K562 (cell line): ENCODE data around the gene MAP9. TPM values are rescaled to one million over a fixed set of nuclear protein-coding genes. Genes with fewer than 3 reads are reported as not detected.

Experiments
- ATAC-seq: fragments of 200-7000 bp; cut with Tn5 transposase; 3 replicates; pipeline ENCODE4 v1.9.1; 2020; ENCODE audit warnings: moderate library complexity
- BruUV-seq: library from RNA; stranded (reverse); fragments of 400-500 nt; replicated peaks from 2 replicates; lab custom pipeline; 2021; lab: Mats Ljungman, UMichigan
- CTCF ChIA-PET: fragments of 300-600 bp; formaldehyde crosslinking; extraction: SDS; loops from one replicate; lab custom pipeline; 2021; ENCODE audit warnings: low intra/inter-chr PET ratio; lab: Yijun Ruan, JAX
- POLR2A ChIA-PET: fragments of 300-600, 350-650 bp; sonication (Branson Sonifier 250); formaldehyde crosslinking; extraction: SDS; loops from one replicate; lab custom pipeline; 2021; ENCODE audit warnings: antibody characterized with exemption, inconsistent platforms; lab: Yijun Ruan, JAX
- DNase-seq, 4 experiments: peaks; one replicate each; pipeline versions ENCODE4 v3.0.0 to v3.0.0-alpha.2; 2011 to 2018; ENCODE audit warnings: low spot score in 3 of 4, mixed read lengths in 3 of 4; ENCODE audit errors: extremely low read depth in 1 of 4
- FAIRE-seq: peaks from 2 replicates; lab custom pipeline; 2011; peaks lifted over from hg19 to GRCh38; lab: Jason Lieb, UNC
- H2AFZ ChIP-seq: 2 replicates; pipeline ENCODE4 v1.6.0; 2011; ENCODE audit warnings: low read depth, low read length, control low read depth, inconsistent platforms
- H3K27ac ChIP-seq: fragments of 200-600 bp; 3 replicates; pipeline ENCODE4 v1.8.0; 2011; ENCODE audit warnings: low read depth, mild to moderate bottlenecking, control low read depth, inconsistent platforms, low read length, moderate library complexity, mixed read lengths; ENCODE audit errors: extremely low read depth
- H3K27me3 ChIP-seq, 2 experiments: fragments of 300-600 bp in 1 of 2; 2 replicates in 1 of 2; 3 replicates in 1 of 2; pipeline versions ENCODE4 v1.6.0 to v1.8.0; 2011; ENCODE audit warnings: inconsistent platforms in 2 of 2, low read length in 2 of 2, mild to moderate bottlenecking in 1 of 2, mixed read lengths in 1 of 2, moderate library complexity in 1 of 2; ENCODE audit not compliant: control insufficient read depth in 2 of 2, insufficient read depth in 2 of 2
- H3K36me3 ChIP-seq: fragments of 300-600 bp; 3 replicates; pipeline ENCODE4 v1.8.0; 2011; ENCODE audit warnings: mild to moderate bottlenecking, low read length, inconsistent platforms; ENCODE audit not compliant: control insufficient read depth, insufficient read depth
- H3K4me1 ChIP-seq, 2 experiments: fragments of 200-600 bp in 1 of 2; replicated peaks in 1 of 2; 2 replicates in 1 of 2; 3 replicates in 1 of 2; pipeline versions ENCODE4 v1.5.1 to v1.8.0; 2011; ENCODE audit warnings: inconsistent platforms in 2 of 2, low read length in 2 of 2, mild to moderate bottlenecking in 1 of 2, mixed read lengths in 1 of 2, moderate library complexity in 1 of 2; ENCODE audit not compliant: control insufficient read depth in 2 of 2, insufficient read depth in 2 of 2
- H3K4me2 ChIP-seq: 2 replicates; pipeline ENCODE4 v1.6.1; 2011; ENCODE audit warnings: low read length, control low read depth, inconsistent platforms, mixed read lengths; ENCODE audit not compliant: insufficient read depth
- H3K4me3 ChIP-seq: fragments of 200-600 bp; sonication (generic), shearing (Covaris generic); 2 replicates; pipeline ENCODE4 v1.5.1; 2016; ENCODE audit warnings: control low read depth, inconsistent platforms
- H3K79me2 ChIP-seq: fragments of 200-600 bp; 3 replicates; pipeline ENCODE4 v1.8.0; 2011; ENCODE audit warnings: low read length, inconsistent platforms; ENCODE audit not compliant: control insufficient read depth, insufficient read depth
- H3K9ac ChIP-seq, 2 experiments: 2 replicates each; pipeline versions ENCODE4 v1.6.0 to v1.6.1; 2011; ENCODE audit warnings: low read depth in 2 of 2, low read length in 2 of 2, control low read depth in 1 of 2, inconsistent platforms in 1 of 2, mild to moderate bottlenecking in 1 of 2, mixed read lengths in 1 of 2; ENCODE audit not compliant: insufficient read depth in 1 of 2
- H3K9me1 ChIP-seq: one replicate; pipeline ENCODE4 v1.6.0; 2011; ENCODE audit warnings: inconsistent platforms, mild to moderate bottlenecking, low read length, moderate library complexity; ENCODE audit not compliant: control insufficient read depth, insufficient read depth
- H3K9me3 ChIP-seq: replicated peaks from 2 replicates; pipeline ENCODE4 v1.5.1; 2011; ENCODE audit warnings: low read depth, low read length, inconsistent platforms; ENCODE audit not compliant: control insufficient read depth, insufficient read depth
- H4K20me1 ChIP-seq: replicated peaks from 2 replicates; pipeline ENCODE4 v1.6.1; 2011; ENCODE audit warnings: low read length, inconsistent platforms, mixed read lengths; ENCODE audit not compliant: control insufficient read depth, insufficient read depth
- ATF1 ChIP-seq, 2 experiments: fragments of 450-650 bp in 1 of 2; IDR thresholded peaks; 2 replicates each; pipeline ENCODE4 v1.6.1; 2016; ENCODE audit warnings: missing compliant biosample characterization in 1 of 2, missing genetic modification characterization in 1 of 2
- CBFA2T3 ChIP-seq: fragments of 450-650 bp; IDR thresholded peaks from 2 replicates; pipeline ENCODE4 v1.6.1; 2017
- CREM ChIP-seq: IDR thresholded peaks from 2 replicates; pipeline ENCODE4 v1.6.1; 2014; ENCODE audit warnings: antibody characterized with exemption, low read depth
- ELF4 ChIP-seq: fragments of 450-650 bp; formaldehyde crosslinking; IDR thresholded peaks from 2 replicates; pipeline ENCODE4 v1.4.0; 2022; ENCODE audit warnings: missing genetic modification characterization
- HEY1 ChIP-seq: fragments of 250-450 bp; sonication (Bioruptor Pico); IDR thresholded peaks from 2 replicates; pipeline ENCODE4 v1.5.0; 2020; ENCODE audit warnings: mild to moderate bottlenecking, moderate library complexity, borderline replicate concordance
- HNRNPUL1 ChIP-seq: fragments of 200-400 bp; formaldehyde crosslinking; IDR thresholded peaks from 2 replicates; pipeline ENCODE4 v1.6.1; 2017; ENCODE audit warnings: low read length
- SIX5 ChIP-seq, 2 experiments: IDR thresholded peaks; 2 replicates each; pipeline ENCODE4 v1.6.1; 2011; ENCODE audit warnings: low read length in 2 of 2, borderline replicate concordance in 1 of 2, low read depth in 1 of 2, mild to moderate bottlenecking in 1 of 2, moderate library complexity in 1 of 2; ENCODE audit not compliant: insufficient read depth in 1 of 2
- SOX6 ChIP-seq: fragments of 450-650 bp; IDR thresholded peaks from 2 replicates; pipeline ENCODE4 v1.6.1; 2014; ENCODE audit warnings: mild to moderate bottlenecking
- SP1 ChIP-seq: sonication (generic); formaldehyde crosslinking; IDR thresholded peaks from 2 replicates; pipeline ENCODE4 v1.8.1; 2022; ENCODE audit warnings: mild to moderate bottlenecking, missing genetic modification reagents
- TAF7 ChIP-seq: fragments of 450-650 bp; IDR thresholded peaks from 2 replicates; pipeline ENCODE4 v1.6.1; 2016; ENCODE audit warnings: missing genetic modification characterization, missing compliant biosample characterization
- XRCC4 ChIP-seq: IDR thresholded peaks from one replicate; pipeline ENCODE4 v1.6.1; 2011; ENCODE audit not compliant: insufficient read depth, insufficient read length; ENCODE audit errors: extremely low read depth
- ZNF224 ChIP-seq: sonication (generic); formaldehyde crosslinking; IDR thresholded peaks from 2 replicates; pipeline ENCODE4 v1.8.0; 2022; ENCODE audit warnings: mild to moderate bottlenecking, missing genetic modification reagents
- ZNF232 ChIP-seq: sonication (generic); formaldehyde crosslinking; IDR thresholded peaks from 2 replicates; pipeline ENCODE4 v1.8.0; 2022; ENCODE audit warnings: mild to moderate bottlenecking, missing genetic modification reagents
- ZNF57 ChIP-seq: fragments of 450-650 bp; formaldehyde crosslinking; IDR thresholded peaks from 2 replicates; pipeline ENCODE4 v1.4.0; 2020; ENCODE audit warnings: mild to moderate bottlenecking, moderate library complexity
- WGBS: fragments of 100-300 bp; shearing (Covaris generic); methylation state at CpG from one replicate; pipeline ENCODE4 v1.1.6; 2016; ENCODE audit warnings: low coverage, mixed read lengths; ENCODE audit not compliant: insufficient coverage; ENCODE audit errors: missing lambda C conversion rate; 5-methylcytosine and 5-hydroxymethylcytosine counted together
- in situ Hi-C: fragments of 300-500 bp; cut with MboI; formaldehyde crosslinking; loops from 4 replicates; pipeline ENCODE4 v1.15.0; 2018; ENCODE audit warnings: inconsistent platforms, mixed read lengths
- intact Hi-C: fragments of 100-400 bp; cut with micrococcal nuclease; formaldehyde crosslinking; loops from 2 replicates; pipeline ENCODE4 v1.14.2; 2022
- polyA plus RNA-seq, 8 experiments: library from polyadenylated mRNA; depleted of rRNA in 4 of 8; stranded (reverse) in 5 of 8; unstranded in 3 of 8; fragments of >200 nt; fragmentation: Nextera tagmentation in 2 of 8; fragmentation: Illumina TruSeq in 1 of 8; extraction: Ambion mirVana in 2 of 8; extraction: Trizol in 1 of 8; gene quantifications; 2 replicates each; pipeline versions ENCODE4 v1.2.1 to v1.2.3, GENCODE V29; 2011 to 2014; ENCODE audit warnings: inconsistent platforms in 1 of 8, missing spikeins in 1 of 8
- total RNA-seq, 7 experiments: library from RNA; depleted of rRNA in 6 of 7; stranded (reverse); fragments of >200 nt in 6 of 7; fragmentation: Illumina TruSeq in 2 of 7; extraction: Trizol in 2 of 7; gene quantifications; 2 replicates each; pipeline versions ENCODE4 v1.2.1 to v1.2.3, GENCODE V29; 2011 to 2021; ENCODE audit warnings: low replicate concordance in 1 of 7
- TF ChIP-seq, protein P1 (sequence below): fragments of 250-450 bp; sonication (Bioruptor Pico); IDR thresholded peaks from 2 replicates; pipeline ENCODE4 v1.5.0; 2022; ENCODE audit warnings: mild to moderate bottlenecking

The MAP9 gene
- total and polyA plus RNA-seq, 9 of the 15 experiments (the other 6 are each of a cell fraction or from before 2014, with no cell fraction given), result 0.04 to 0.09 TPM; not detected in 7

- no peak overlapping the region for H3K4me2 ChIP-seq
- H3K4me3 ChIP-seq, result no peak overlapping the region
- H3K27ac ChIP-seq, result no peak overlapping the region
- no peaks in the 10 kb centered on the region for H3K9me1 ChIP-seq
- TF ChIP-seq, protein P1, sequence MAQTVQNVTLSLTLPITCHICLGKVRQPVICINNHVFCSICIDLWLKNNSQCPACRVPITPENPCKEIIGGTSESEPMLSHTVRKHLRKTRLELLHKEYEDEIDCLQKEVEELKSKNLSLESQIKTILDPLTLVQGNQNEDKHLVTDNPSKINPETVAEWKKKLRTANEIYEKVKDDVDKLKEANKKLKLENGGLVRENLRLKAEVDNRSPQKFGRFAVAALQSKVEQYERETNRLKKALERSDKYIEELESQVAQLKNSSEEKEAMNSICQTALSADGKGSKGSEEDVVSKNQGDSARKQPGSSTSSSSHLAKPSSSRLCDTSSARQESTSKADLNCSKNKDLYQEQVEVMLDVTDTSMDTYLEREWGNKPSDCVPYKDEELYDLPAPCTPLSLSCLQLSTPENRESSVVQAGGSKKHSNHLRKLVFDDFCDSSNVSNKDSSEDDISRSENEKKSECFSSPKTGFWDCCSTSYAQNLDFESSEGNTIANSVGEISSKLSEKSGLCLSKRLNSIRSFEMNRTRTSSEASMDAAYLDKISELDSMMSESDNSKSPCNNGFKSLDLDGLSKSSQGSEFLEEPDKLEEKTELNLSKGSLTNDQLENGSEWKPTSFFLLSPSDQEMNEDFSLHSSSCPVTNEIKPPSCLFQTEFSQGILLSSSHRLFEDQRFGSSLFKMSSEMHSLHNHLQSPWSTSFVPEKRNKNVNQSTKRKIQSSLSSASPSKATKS (CRISPR knock-in tag), result no peak
- TF ChIP-seq HNRNPUL1, result no peak
- no peak for TF ChIP-seq HEY1 (CRISPR knock-in tag)
- no peak for TF ChIP-seq SP1
- TF ChIP-seq ATF1 (CRISPR knock-in tag; IDR thresholded peaks at IDR 0.05), result no peak
- no peak for TF ChIP-seq ATF1 (tag; IDR thresholded peaks at IDR 0.05)
- no peak for TF ChIP-seq ZNF232
- no peak for TF ChIP-seq ZNF224 (CRISPR knock-in tag)
- TF ChIP-seq CREM, result no peak
- no peak for TF ChIP-seq TAF7
- no peak for TF ChIP-seq ZNF57 (CRISPR knock-in tag)
- TF ChIP-seq ELF4 (CRISPR knock-in tag), result no peak
- no peak for TF ChIP-seq CBFA2T3
- TF ChIP-seq SOX6, result no peak
- no peak for TF ChIP-seq XRCC4
- no peak for TF ChIP-seq SIX5 (IDR thresholded peaks at IDR 0.05; ENCODE audit: borderline replicate concordance in 1 of 2, insufficient read depth in 1 of 2, low read depth in 1 of 2, low read length in 2 of 2)
- intact Hi-C loops, result loop anchor here (10.0 kb wide), 1 partner anchor 752 kb away; no protein-coding TSS in a partner anchor
- in situ Hi-C loops, result no loop called here
- ChIA-PET POLR2A (no interaction called here), CTCF (no interaction called here)
- ATAC-seq, result no peak
- 24% methylated on average over 3 of the region's 3 CpGs for WGBS
- BruUV-seq, result no TSS peak
- H4K20me1 ChIP-seq, result no peaks in the 10 kb centered on the region
- peaks cover 0 to 6% of the 10 kb centered on the region in 2 experiments; a peak in 2 of 5 replicates for H3K4me1 ChIP-seq
- FAIRE-seq, result no peak
- H3K79me2 ChIP-seq, result no peaks in the 10 kb centered on the region
- H3K9me3 ChIP-seq, result no peaks in the 10 kb centered on the region
- DNase-seq, result no peak
- H3K36me3 ChIP-seq, result no peaks in the 10 kb centered on the region
- H2AFZ ChIP-seq, result no peak overlapping the region
- H3K9ac ChIP-seq, result no peak overlapping the region
- H3K27me3 ChIP-seq, result no peaks in the 10 kb centered on the region
These were observed 511 bp upstream of the MAP9 start for GRCh38 chr4:155377276-155377675.
